Natural killer cell (primary cell): Measurements from ENCODE around the gene RRP1. TPM values are rescaled to one million over a fixed set of nuclear protein-coding genes. Genes with fewer than 3 reads are reported as not detected.

Experiments
- ATAC-seq, 3 donors: fragments of 150-1000 bp in 2 of 3; fragments of 200-7000 bp in 1 of 3; cut with Tn5 transposase; 1 replicate in 1 of 3; 2 replicates in 2 of 3; pipeline ENCODE4 v1.10.0; 2021; ENCODE audit warnings: mild to moderate bottlenecking in 2 of 3, moderate library complexity in 2 of 3
- DNase-seq, 2 donors: peaks; one replicate each; pipeline versions ENCODE4 v3.0.0 to v3.0.0-alpha.2; 2013 to 2021; ENCODE audit warnings: mixed read lengths in 1 of 2
- H3K27ac ChIP-seq: one replicate; pipeline ENCODE4 v1.5.1; 2013; ENCODE audit warnings: mild to moderate bottlenecking, low read length
- H3K27me3 ChIP-seq: one replicate; pipeline ENCODE4 v1.6.1; 2013; ENCODE audit warnings: low read length; ENCODE audit not compliant: control insufficient read depth, insufficient read depth
- H3K36me3 ChIP-seq: one replicate; pipeline ENCODE4 v1.6.1; 2013; ENCODE audit warnings: low read length; ENCODE audit not compliant: control insufficient read depth, insufficient read depth
- H3K4me1 ChIP-seq: one replicate; pipeline ENCODE4 v1.6.1; 2013; ENCODE audit warnings: low read length; ENCODE audit not compliant: control insufficient read depth, insufficient read depth
- H3K4me3 ChIP-seq: one replicate; pipeline ENCODE4 v1.5.1; 2013; ENCODE audit warnings: low read length
- H3K9me3 ChIP-seq: one replicate; pipeline ENCODE4 v1.6.1; 2013; ENCODE audit warnings: low read length; ENCODE audit not compliant: control insufficient read depth, insufficient read depth
- H3K27ac Mint-ChIP-seq, 2 donors: one replicate each; pipeline ENCODE4 v1.8.0; 2022; ENCODE audit warnings: mild to moderate bottlenecking in 2 of 2, mixed read lengths in 2 of 2, moderate library complexity in 1 of 2
- H3K27me3 Mint-ChIP-seq, 2 donors: one replicate each; pipeline ENCODE4 v1.8.0; 2022; ENCODE audit warnings: low read depth in 2 of 2, mixed read lengths in 2 of 2
- H3K36me3 Mint-ChIP-seq: one replicate; pipeline ENCODE4 v1.8.0; 2022; ENCODE audit warnings: mixed read lengths
- H3K4me1 Mint-ChIP-seq, 2 donors: one replicate each; pipeline ENCODE4 v1.8.0; 2022; ENCODE audit warnings: mixed read lengths in 2 of 2
- H3K4me3 Mint-ChIP-seq: one replicate; pipeline ENCODE4 v1.8.0; 2022; ENCODE audit warnings: mild to moderate bottlenecking, moderate library complexity, mixed read lengths
- H3K9me3 Mint-ChIP-seq, 2 donors: one replicate each; pipeline ENCODE4 v1.8.0; 2022; ENCODE audit warnings: mixed read lengths in 2 of 2
- WGBS: methylation state at CpG from one replicate; pipeline ENCODE4 v1.1.7; 2013; ENCODE audit warnings: missing lambda C conversion rate; ENCODE audit not compliant: insufficient coverage; 5-methylcytosine and 5-hydroxymethylcytosine counted together
- intact Hi-C: fragments of 100-400 bp; cut with micrococcal nuclease; formaldehyde crosslinking; loops from one replicate; pipeline ENCODE4 v1.14.2; 2022
- total RNA-seq, 4 donors: library from RNA; stranded (reverse); fragments of 120-200 nt in 1 of 4; gene quantifications; one replicate each; pipeline versions ENCODE4 v1.2.3 to v1.2.4, GENCODE V29; 2013 to 2022
- TF ChIP-seq, protein P1 (sequence below): fragments of 200-600 bp; IDR thresholded peaks from one replicate; pipeline ENCODE4 v1.8.0; 2022; ENCODE audit warnings: antibody characterized with exemption

RRP1 gene
- total RNA-seq, 3 donors from 2014 or later (not counting 1 experiment from before 2014, with no cell fraction given), result 15.7 to 24.6 (median 23.7) TPM

DNA sequence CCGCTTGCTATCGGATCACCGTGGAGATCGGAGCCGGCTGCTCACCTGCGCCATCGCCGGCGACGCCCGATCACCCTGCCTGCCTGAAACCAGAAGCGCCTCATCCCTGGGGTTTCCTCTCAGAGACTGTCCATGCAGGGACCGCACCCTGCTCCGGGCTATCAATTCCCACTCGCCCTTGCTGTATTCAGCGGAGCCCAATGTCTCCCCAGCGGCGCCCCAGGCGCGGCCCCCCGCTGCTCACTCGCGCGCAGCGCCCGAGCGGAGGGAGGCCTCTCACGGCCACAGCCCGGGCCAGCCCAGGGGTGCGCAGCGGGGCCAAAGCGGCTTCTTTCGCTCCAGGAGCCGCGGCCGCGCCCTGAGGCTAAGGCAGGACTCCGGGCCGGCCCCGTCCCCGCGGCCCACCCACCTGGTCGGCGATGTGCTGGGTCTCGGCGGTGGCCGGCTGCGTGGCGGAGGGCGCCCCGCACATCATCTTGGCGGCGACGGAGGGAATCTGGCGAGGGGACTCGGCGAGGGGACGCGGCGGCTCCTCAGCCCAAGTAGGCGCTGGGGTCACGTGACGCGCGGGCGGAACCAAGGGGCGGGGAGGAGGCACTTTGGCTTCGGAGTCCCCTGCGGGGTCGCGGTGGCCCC, 13.5 kb upstream of the RRP1 start, which contains the start of gene CSTB:
TSS of gene CSTB (minus strand) at position 514 of the 636 bp plus-strand sequence. CDS start at position 475, 39 bp downstream.
- H3K36me3 Mint-ChIP-seq, result no peaks in the 10 kb centered on the region
- peak; percentile 82 to 84 (median 83) for ATAC-seq
- H3K4me1 Mint-ChIP-seq, result peaks cover 30 to 43% of the 10 kb centered on the region in 2 donors
- TF ChIP-seq, protein P1, sequence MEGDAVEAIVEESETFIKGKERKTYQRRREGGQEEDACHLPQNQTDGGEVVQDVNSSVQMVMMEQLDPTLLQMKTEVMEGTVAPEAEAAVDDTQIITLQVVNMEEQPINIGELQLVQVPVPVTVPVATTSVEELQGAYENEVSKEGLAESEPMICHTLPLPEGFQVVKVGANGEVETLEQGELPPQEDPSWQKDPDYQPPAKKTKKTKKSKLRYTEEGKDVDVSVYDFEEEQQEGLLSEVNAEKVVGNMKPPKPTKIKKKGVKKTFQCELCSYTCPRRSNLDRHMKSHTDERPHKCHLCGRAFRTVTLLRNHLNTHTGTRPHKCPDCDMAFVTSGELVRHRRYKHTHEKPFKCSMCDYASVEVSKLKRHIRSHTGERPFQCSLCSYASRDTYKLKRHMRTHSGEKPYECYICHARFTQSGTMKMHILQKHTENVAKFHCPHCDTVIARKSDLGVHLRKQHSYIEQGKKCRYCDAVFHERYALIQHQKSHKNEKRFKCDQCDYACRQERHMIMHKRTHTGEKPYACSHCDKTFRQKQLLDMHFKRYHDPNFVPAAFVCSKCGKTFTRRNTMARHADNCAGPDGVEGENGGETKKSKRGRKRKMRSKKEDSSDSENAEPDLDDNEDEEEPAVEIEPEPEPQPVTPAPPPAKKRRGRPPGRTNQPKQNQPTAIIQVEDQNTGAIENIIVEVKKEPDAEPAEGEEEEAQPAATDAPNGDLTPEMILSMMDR, result no peak
- Histone ChIP-seq H3K4me3 (peak within 1 kb of the TSS; percentile 52), H3K4me1 (peaks cover 23% of the 10 kb centered on the region), H3K27ac (no peak within 1 kb of the TSS), H3K9me3 (no peaks in the 10 kb centered on the region), H3K36me3 (peaks cover 10% of the 10 kb centered on the region), H3K27me3 (no peaks in the 10 kb centered on the region)
- peak within 1 kb of the TSS; percentile 89 for H3K4me3 Mint-ChIP-seq
- H3K9me3 Mint-ChIP-seq, result no peaks in the 10 kb centered on the region
- DNase-seq, result peak; percentile 84 to 85
- intact Hi-C loops, result no loop called here
- H3K27ac Mint-ChIP-seq, result peak within 1 kb of the TSS; percentile 53 to 82
- under 1% methylated on average over 71 of the region's 71 CpGs for WGBS
- H3K27me3 Mint-ChIP-seq, result no peaks in the 10 kb centered on the region

DNA sequence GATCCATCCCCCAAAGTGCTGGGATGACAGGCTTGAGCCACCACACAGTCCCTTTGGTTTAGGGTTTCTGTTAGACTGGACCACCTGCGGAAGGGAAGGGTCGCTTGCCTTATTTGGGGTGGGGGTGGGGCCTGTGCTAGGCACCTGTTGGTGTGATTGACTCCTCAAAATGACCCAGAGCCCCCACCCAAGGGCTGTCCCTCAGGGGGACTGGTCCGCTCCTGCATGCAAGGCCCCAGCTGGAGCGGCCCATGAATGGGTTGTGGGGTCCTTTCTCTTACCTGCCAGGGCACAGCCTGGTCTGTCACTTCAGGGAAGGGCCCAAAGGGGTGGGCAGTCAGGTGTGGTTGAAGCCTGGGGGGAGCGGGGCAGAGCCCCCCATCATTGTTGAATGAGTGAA, 11.4 kb upstream of the RRP1 start:
- H3K4me3 Mint-ChIP-seq, result peak overlapping the region; percentile 87
- 98% methylated on average over 4 of the region's 5 CpGs for WGBS

DNA sequence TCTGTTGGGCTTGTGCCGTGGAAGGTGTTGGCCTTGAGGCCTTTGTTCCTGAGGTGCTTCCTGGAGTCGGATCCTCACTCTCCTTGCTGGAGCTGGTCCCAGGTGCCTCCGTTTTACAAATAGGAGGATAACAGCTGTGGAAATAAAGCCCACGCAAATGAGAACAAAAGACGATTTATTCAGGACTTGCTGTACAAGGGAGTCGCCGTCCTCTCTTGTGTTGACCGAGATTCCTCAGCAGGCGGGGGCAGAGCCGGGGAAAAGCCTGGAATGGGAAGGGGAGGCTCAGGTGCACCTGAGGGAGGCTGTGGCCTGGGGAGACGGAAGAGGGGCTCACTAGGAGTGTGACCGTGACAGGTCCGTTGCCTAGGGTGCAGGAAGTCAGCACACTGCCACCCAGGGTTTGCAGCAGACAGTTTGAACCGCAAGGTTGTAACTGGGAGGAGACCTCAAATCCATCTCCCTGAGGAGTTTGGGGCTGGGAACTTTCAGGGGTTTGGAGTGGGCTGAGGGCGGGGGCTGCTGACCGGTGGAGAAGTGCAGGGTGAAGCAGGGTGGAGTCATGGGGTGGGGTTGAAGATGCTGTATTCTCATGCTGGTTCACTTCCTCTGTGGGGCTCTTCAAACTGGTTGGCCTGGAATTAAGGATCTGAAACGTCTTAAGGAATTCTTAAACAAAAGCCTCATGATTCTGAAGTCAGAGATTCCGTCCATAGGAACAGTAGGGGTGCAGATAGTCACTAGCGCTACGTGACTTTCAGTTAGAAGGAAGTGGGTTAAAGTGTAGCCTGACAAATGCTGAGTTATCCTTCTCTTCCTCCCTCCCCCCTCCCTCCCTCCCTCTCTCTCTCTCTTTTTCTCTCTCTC, 10.7 kb upstream of the RRP1 start:
- Histone ChIP-seq H3K36me3 (peaks cover 2% of the 10 kb centered on the region), H3K27me3 (no peaks in the 10 kb centered on the region), H3K4me1 (peaks cover 23% of the 10 kb centered on the region), H3K4me3 (no peak overlapping the region), H3K27ac (no peak overlapping the region), H3K9me3 (no peaks in the 10 kb centered on the region)
- Mint-ChIP-seq H3K9me3 (no peaks in the 10 kb centered on the region), H3K27me3 (no peaks in the 10 kb centered on the region), H3K4me3 (peak overlapping the region; percentile 38), H3K4me1 (peaks cover 30 to 36% of the 10 kb centered on the region in 2 donors), H3K27ac (peak overlapping the region in 1 of 2 donors; percentile 52), H3K36me3 (no peaks in the 10 kb centered on the region)
- TF ChIP-seq, protein P1, result no peak
- intact Hi-C loops, result no loop called here
- 63% methylated on average over 18 of the region's 20 CpGs for WGBS
- peak in 1 of 2 donors; percentile 27 for DNase-seq
- ATAC-seq, result no peak

More for the DNA sequence above, 11.4 kb upstream of the RRP1 start:
- Histone ChIP-seq H3K9me3 (no peaks in the 10 kb centered on the region), H3K4me1 (peaks cover 23% of the 10 kb centered on the region), H3K27ac (no peak overlapping the region), H3K4me3 (no peak overlapping the region), H3K36me3 (peaks cover 10% of the 10 kb centered on the region), H3K27me3 (no peaks in the 10 kb centered on the region)
- TF ChIP-seq, protein P1, result no peak
- Mint-ChIP-seq H3K36me3 (no peaks in the 10 kb centered on the region), H3K27me3 (no peaks in the 10 kb centered on the region), H3K9me3 (no peaks in the 10 kb centered on the region), H3K27ac (no peak overlapping the region), H3K4me1 (peaks cover 30 to 43% of the 10 kb centered on the region in 2 donors)
- DNase-seq (no peak), ATAC-seq (no peak)
- intact Hi-C loops, result no loop called here
